Neural cell (in vitro differentiated cells): Measurements from ENCODE around the gene AKAP9. TPM values are rescaled to one million over a fixed set of nuclear protein-coding genes. Genes with fewer than 3 reads are reported as not detected.

Source experiments
- H2AFZ ChIP-seq: fragments of 200-600, 300-800 bp; sonication (generic), shearing (Covaris generic); 2 replicates; pipeline ENCODE4 v1.6.0; 2014; ENCODE audit warnings: low read depth, mild to moderate bottlenecking, antibody characterized with exemption, low read length, moderate library complexity
- H3F3A ChIP-seq: fragments of 200-600 bp; shearing (Covaris generic); 2 replicates; pipeline ENCODE4 v1.6.1; 2016; ENCODE audit warnings: mild to moderate bottlenecking, moderate library complexity, mixed read lengths, antibody characterized with exemption, low read length; ENCODE audit not compliant: insufficient read depth, poor library complexity, severe bottlenecking
- H3K27ac ChIP-seq: fragments of 200-600, 300-800 bp; sonication (generic), shearing (Covaris generic); 2 replicates; pipeline ENCODE4 v1.5.1; 2014; ENCODE audit warnings: mild to moderate bottlenecking, low read length, moderate library complexity
- H3K27me3 ChIP-seq: fragments of 300-800, 200-600 bp; sonication (generic), shearing (Covaris generic); 2 replicates; pipeline ENCODE4 v1.6.0; 2014; ENCODE audit warnings: mild to moderate bottlenecking, low read depth, low read length, moderate library complexity; ENCODE audit not compliant: insufficient read depth
- H3K36me3 ChIP-seq: fragments of 300-800, 200-600 bp; sonication (generic), shearing (Covaris generic); 2 replicates; pipeline ENCODE4 v1.5.1; 2014; ENCODE audit warnings: mild to moderate bottlenecking, antibody characterized with exemption, low read length, moderate library complexity; ENCODE audit not compliant: insufficient read depth
- H3K4me2 ChIP-seq: fragments of 300-800, 200-600 bp; sonication (generic), shearing (Covaris generic); 2 replicates; pipeline ENCODE4 v1.6.0; 2014; ENCODE audit warnings: mild to moderate bottlenecking, low read length
- H3K4me3 ChIP-seq: fragments of 300-800, 200-600 bp; sonication (generic), shearing (Covaris generic); 2 replicates; pipeline ENCODE4 v1.5.1; 2014; ENCODE audit warnings: mild to moderate bottlenecking, low read length, moderate library complexity
- H3K79me2 ChIP-seq: fragments of 200-600 bp; shearing (Covaris generic); replicated peaks from 2 replicates; pipeline ENCODE4 v1.6.0; 2014; ENCODE audit warnings: mild to moderate bottlenecking, low read length, moderate library complexity; ENCODE audit not compliant: insufficient read depth
- H3K9ac ChIP-seq: fragments of 300-800, 200-600 bp; sonication (generic), shearing (Covaris generic); 2 replicates; pipeline ENCODE4 v1.6.1; 2016; ENCODE audit warnings: mild to moderate bottlenecking, low read length, mixed read lengths
- H3K9me2 ChIP-seq: fragments of 200-600 bp; shearing (Covaris generic); 2 replicates; pipeline ENCODE4 v1.6.1; 2016; ENCODE audit warnings: mild to moderate bottlenecking, low read length, mixed read lengths; ENCODE audit not compliant: insufficient read depth
- H3K9me3 ChIP-seq: fragments of 200-600, 300-800 bp; sonication (generic), shearing (Covaris generic); 2 replicates; pipeline ENCODE4 v1.6.1; 2016; ENCODE audit warnings: mild to moderate bottlenecking, mixed run types, low read length, moderate library complexity, mixed read lengths
- H4K20me1 ChIP-seq: fragments of 200-600 bp; shearing (Covaris generic); 2 replicates; pipeline ENCODE4 v1.6.1; 2016; ENCODE audit warnings: mild to moderate bottlenecking, mixed run types; ENCODE audit not compliant: insufficient read depth
- EP300 ChIP-seq: fragments of 450-650 bp; conservative IDR thresholded peaks from 2 replicates; pipeline ENCODE4 v1.6.1; 2014; ENCODE audit warnings: antibody characterized with exemption, mild to moderate bottlenecking, moderate library complexity; ENCODE audit not compliant: poor library complexity, severe bottlenecking
- EZH2 ChIP-seq: fragments of 200-600, 300-800 bp; shearing (Covaris generic), sonication (generic); IDR thresholded peaks from 2 replicates; pipeline ENCODE4 v1.6.1; 2014; ENCODE audit warnings: antibody characterized with exemption, low read length, borderline replicate concordance, mild to moderate bottlenecking; ENCODE audit not compliant: insufficient read depth, poor library complexity, severe bottlenecking
- MXI1 ChIP-seq: fragments of 450-650 bp; conservative IDR thresholded peaks from 2 replicates; pipeline ENCODE4 v1.6.1; 2014; ENCODE audit warnings: antibody characterized with exemption, mild to moderate bottlenecking; ENCODE audit not compliant: poor library complexity, severe bottlenecking
- POLR2AphosphoS5 ChIP-seq: IDR thresholded peaks from 2 replicates; pipeline ENCODE4 v1.6.1; 2012
- RAD21 ChIP-seq: fragments of 450-650 bp; conservative IDR thresholded peaks from 2 replicates; pipeline ENCODE4 v1.6.1; 2014; ENCODE audit warnings: antibody characterized with exemption, mild to moderate bottlenecking, moderate library complexity
- SMC3 ChIP-seq: fragments of 450-650 bp; conservative IDR thresholded peaks from 2 replicates; pipeline ENCODE4 v1.6.1; 2014; ENCODE audit warnings: antibody characterized with exemption, mild to moderate bottlenecking, moderate library complexity; ENCODE audit not compliant: poor library complexity
- TAF1 ChIP-seq: IDR thresholded peaks from 2 replicates; pipeline ENCODE4 v1.6.1; 2012; ENCODE audit warnings: low read depth
- polyA plus RNA-seq: library from polyadenylated mRNA; depleted of rRNA; stranded (reverse); fragments of >200 nt; gene quantifications from 2 replicates; pipeline ENCODE4 v1.2.3, GENCODE V29; 2014
- TF ChIP-seq, protein P1 (sequence below): fragments of 450-650 bp; IDR thresholded peaks from 2 replicates; pipeline ENCODE4 v1.5.1; 2014; ENCODE audit warnings: antibody characterized with exemption, mild to moderate bottlenecking, moderate library complexity; ENCODE audit not compliant: poor library complexity, severe bottlenecking
- TF ChIP-seq, protein P2 (sequence below): IDR thresholded peaks from 2 replicates; pipeline ENCODE4 v1.6.1; 2012; ENCODE audit warnings: borderline replicate concordance

Gene AKAP9
- polyA plus RNA-seq, 1 donor from 2014 or later: 120 TPM

DNA sequence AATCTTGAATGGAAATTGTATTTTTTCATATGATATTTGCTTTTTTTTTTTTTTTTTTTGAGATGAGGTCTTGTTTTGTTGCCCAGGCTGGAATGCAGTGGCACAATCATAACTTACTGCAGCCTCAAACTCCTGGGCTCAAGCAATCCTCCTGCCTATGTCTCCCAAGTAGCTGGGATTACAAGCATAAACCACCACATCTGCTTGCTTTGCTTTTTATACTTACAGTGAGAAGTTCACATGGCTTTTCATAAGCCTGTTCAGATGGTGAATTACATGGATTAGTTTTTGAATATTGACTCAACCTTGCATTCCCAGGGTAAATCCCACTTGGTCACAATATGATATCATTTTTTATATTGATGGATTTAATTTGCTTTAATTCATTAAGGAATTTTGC lies 216.3 kb downstream of the AKAP9 start:
- Histone ChIP-seq H3K4me3 (no peak overlapping the region), H3K79me2 (no peaks in the 10 kb centered on the region), H3K9ac (no peak overlapping the region), H2AFZ (no peak overlapping the region), H3K36me3 (no peaks in the 10 kb centered on the region), H3K9me2 (no peaks in the 10 kb centered on the region), H3K27me3 (no peaks in the 10 kb centered on the region), H3K27ac (no peak overlapping the region), H3F3A (no peaks in the 10 kb centered on the region), H4K20me1 (no peaks in the 10 kb centered on the region), H3K9me3 (no peaks in the 10 kb centered on the region), H3K4me2 (no peak overlapping the region)
- TF ChIP-seq MXI1 (no peak), RAD21 (no peak), EZH2 (no peak), TAF1 (no peak), SMC3 (no peak), EP300 (no peak), POLR2AphosphoS5 (no peak)
- TF ChIP-seq, protein P1, sequence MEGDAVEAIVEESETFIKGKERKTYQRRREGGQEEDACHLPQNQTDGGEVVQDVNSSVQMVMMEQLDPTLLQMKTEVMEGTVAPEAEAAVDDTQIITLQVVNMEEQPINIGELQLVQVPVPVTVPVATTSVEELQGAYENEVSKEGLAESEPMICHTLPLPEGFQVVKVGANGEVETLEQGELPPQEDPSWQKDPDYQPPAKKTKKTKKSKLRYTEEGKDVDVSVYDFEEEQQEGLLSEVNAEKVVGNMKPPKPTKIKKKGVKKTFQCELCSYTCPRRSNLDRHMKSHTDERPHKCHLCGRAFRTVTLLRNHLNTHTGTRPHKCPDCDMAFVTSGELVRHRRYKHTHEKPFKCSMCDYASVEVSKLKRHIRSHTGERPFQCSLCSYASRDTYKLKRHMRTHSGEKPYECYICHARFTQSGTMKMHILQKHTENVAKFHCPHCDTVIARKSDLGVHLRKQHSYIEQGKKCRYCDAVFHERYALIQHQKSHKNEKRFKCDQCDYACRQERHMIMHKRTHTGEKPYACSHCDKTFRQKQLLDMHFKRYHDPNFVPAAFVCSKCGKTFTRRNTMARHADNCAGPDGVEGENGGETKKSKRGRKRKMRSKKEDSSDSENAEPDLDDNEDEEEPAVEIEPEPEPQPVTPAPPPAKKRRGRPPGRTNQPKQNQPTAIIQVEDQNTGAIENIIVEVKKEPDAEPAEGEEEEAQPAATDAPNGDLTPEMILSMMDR: no peak
- TF ChIP-seq, protein P2, sequence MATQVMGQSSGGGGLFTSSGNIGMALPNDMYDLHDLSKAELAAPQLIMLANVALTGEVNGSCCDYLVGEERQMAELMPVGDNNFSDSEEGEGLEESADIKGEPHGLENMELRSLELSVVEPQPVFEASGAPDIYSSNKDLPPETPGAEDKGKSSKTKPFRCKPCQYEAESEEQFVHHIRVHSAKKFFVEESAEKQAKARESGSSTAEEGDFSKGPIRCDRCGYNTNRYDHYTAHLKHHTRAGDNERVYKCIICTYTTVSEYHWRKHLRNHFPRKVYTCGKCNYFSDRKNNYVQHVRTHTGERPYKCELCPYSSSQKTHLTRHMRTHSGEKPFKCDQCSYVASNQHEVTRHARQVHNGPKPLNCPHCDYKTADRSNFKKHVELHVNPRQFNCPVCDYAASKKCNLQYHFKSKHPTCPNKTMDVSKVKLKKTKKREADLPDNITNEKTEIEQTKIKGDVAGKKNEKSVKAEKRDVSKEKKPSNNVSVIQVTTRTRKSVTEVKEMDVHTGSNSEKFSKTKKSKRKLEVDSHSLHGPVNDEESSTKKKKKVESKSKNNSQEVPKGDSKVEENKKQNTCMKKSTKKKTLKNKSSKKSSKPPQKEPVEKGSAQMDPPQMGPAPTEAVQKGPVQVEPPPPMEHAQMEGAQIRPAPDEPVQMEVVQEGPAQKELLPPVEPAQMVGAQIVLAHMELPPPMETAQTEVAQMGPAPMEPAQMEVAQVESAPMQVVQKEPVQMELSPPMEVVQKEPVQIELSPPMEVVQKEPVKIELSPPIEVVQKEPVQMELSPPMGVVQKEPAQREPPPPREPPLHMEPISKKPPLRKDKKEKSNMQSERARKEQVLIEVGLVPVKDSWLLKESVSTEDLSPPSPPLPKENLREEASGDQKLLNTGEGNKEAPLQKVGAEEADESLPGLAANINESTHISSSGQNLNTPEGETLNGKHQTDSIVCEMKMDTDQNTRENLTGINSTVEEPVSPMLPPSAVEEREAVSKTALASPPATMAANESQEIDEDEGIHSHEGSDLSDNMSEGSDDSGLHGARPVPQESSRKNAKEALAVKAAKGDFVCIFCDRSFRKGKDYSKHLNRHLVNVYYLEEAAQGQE: no peak

DNA sequence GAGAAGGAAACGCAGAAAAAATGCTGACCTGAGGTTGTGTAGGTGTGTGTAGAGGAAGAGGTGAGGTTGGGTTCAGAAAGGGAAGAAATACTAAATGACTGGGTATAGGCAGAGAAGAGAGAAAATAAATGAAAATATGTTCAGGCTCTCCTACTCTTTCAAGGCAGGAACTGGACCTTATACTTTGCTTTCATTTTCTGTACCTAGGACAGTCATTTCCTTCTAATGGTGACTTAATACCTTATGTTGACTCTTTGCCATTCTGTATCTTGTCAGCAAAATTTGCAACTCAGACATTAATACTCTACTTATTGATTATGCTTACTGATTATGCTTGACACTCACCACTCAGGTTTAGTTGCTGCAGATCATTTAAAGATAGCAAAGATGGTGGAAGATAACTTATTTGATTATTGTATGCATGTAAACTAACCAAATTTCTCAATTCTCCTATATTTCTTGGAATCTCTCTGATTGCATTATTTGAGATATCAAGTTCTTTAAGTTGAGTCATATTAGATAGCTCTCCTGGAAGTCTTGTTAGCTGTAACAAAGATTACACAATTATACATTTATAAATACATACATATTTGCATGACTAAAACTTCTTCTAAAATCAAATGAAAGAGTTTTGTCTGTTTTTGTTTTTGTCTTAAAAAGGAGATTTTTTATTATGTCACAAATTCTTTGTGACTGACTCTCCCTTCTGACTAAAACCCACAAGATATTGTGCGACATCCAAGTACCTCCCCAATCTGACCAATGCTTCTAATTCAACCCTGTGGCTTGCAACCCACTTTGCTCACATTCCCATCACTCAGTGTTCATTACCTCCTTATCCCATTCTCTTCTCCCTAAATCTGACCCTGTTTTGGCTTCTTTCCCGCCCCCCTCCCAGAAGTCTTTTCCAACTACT lies 218.3 kb downstream of the AKAP9 start:
- Histone ChIP-seq H3F3A (no peaks in the 10 kb centered on the region), H3K79me2 (no peaks in the 10 kb centered on the region), H3K27ac (no peak overlapping the region), H3K9me3 (no peaks in the 10 kb centered on the region), H3K36me3 (no peaks in the 10 kb centered on the region), H2AFZ (no peak overlapping the region), H3K27me3 (no peaks in the 10 kb centered on the region), H3K4me3 (no peak overlapping the region), H3K9ac (no peak overlapping the region), H4K20me1 (no peaks in the 10 kb centered on the region), H3K4me2 (no peak overlapping the region), H3K9me2 (no peaks in the 10 kb centered on the region)
- TF ChIP-seq EZH2: no peak
- TF ChIP-seq, protein P1: no peak
- no peak for TF ChIP-seq MXI1
- no peak for TF ChIP-seq SMC3
- TF ChIP-seq, protein P2: no peak
- TF ChIP-seq RAD21: no peak
- TF ChIP-seq TAF1: no peak
- TF ChIP-seq EP300: no peak
- no peak for TF ChIP-seq POLR2AphosphoS5
